Midbrain (tissue), 1 donor: Measurements from ENCODE around the gene CDC42BPB.
"Not testable (repeated sequence)": the region's sequence is repeated elsewhere in the genome, so short reads cannot be mapped to it uniquely, and the experiment has no call there.

Experiments
- DNase-seq: peaks from one replicate; lab custom pipeline; 2025; lab: John Stamatoyannopoulos, UW

CDC42BPB gene

GRCh38 chr14:102928412-102929240 is 128.7 kb downstream of the CDC42BPB start:
- DNase-seq = no peak

- DNase-seq = no peak
Measured at GRCh38 chr14:102927878-102928411, 129.4 kb downstream of the CDC42BPB start.

- DNase-seq = no peak
Measured at GRCh38 chr14:102927346-102927877, 129.9 kb downstream of the CDC42BPB start.

- DNase-seq = not testable (repeated sequence)
Measured at GRCh38 chr14:102926840-102927239, 130.5 kb downstream of the CDC42BPB start.

GRCh38 chr14:102926104-102926503 is 131.2 kb downstream of the CDC42BPB start:
- no peak for DNase-seq

GRCh38 chr14:102925646-102926045 is 131.7 kb downstream of the CDC42BPB start:
- no peak for DNase-seq

- DNase-seq = no peak
Measured at GRCh38 chr14:102924632-102925588, 132.4 kb downstream of the CDC42BPB start.

GRCh38 chr14:102923925-102924486 is 133.3 kb downstream of the CDC42BPB start:
- no peak for DNase-seq

GRCh38 chr14:102923201-102923924 is 134.0 kb downstream of the CDC42BPB start:
- no peak for DNase-seq

GRCh38 chr14:102922490-102923200 is 134.7 kb downstream of the CDC42BPB start, which contains the start of gene AMN:
AMN (plus strand) TSS chr14:102922663; CDS start chr14:102922689, 26 bp downstream.
- DNase-seq = no peak

GRCh38 chr14:102920998-102921304 is 136.4 kb downstream of the CDC42BPB start:
- DNase-seq = no peak

- DNase-seq = no peak
Measured at GRCh38 chr14:102920273-102920997, 136.9 kb downstream of the CDC42BPB start.

- DNase-seq = no peak
Measured at GRCh38 chr14:102918438-102918837, 138.9 kb downstream of the CDC42BPB start.

- DNase-seq = peak; percentile 40
Measured at GRCh38 chr14:102917469-102918211, 139.7 kb downstream of the CDC42BPB start.

GRCh38 chr14:102917056-102917385 is 140.3 kb downstream of the CDC42BPB start:
- no peak for DNase-seq

- no peak for DNase-seq
Measured at GRCh38 chr14:102916347-102917055, 140.8 kb downstream of the CDC42BPB start.

GRCh38 chr14:102915292-102916110 is 141.8 kb downstream of the CDC42BPB start:
- no peak for DNase-seq
